ENCODE measurements around the gene RDH8. TPM values are rescaled to one million over a fixed set of nuclear protein-coding genes. Genes with fewer than 3 reads are reported as not detected.

RDH8 gene
- total RNA-seq, 5 donors from 2014 or later (not counting 1 experiment from before 2014, with no cell fraction given), result not detected

GRCh38 chr19:10068205-10068604, 54.9 kb downstream of the RDH8 start:
- Histone ChIP-seq H3K9me3 (no peaks in the 10 kb centered on the region), H3K4me1 (ENCODE audit: control insufficient read depth in 1 of 2, extremely low read depth in 1 of 2, insufficient read depth in 2 of 2, low read length in 2 of 2) (peaks cover 0 to 7% of the 10 kb centered on the region in 2 experiments), H3K4me3 (ENCODE audit: control insufficient read depth in 1 of 2, extremely low read depth in 1 of 2, low read length in 1 of 2) (no peak overlapping the region), H3K27ac (ENCODE audit: low read length) (no peak overlapping the region), H3K36me3 (ENCODE audit: control insufficient read depth in 2 of 2, extremely low read depth in 1 of 2, insufficient read depth in 1 of 2, low read length in 1 of 2) (no peaks in the 10 kb centered on the region), H3K27me3 (replicated peaks in 1 of 2; ENCODE audit: control insufficient read depth in 2 of 2, extremely low read depth in 1 of 2, insufficient read depth in 2 of 2, low read length in 1 of 2) (peaks cover 0 to 23% of the 10 kb centered on the region in 2 experiments)
- Mint-ChIP-seq H3K27me3 (peaks cover 8 to 13% of the 10 kb centered on the region in 2 donors), H3K4me3 (no peak overlapping the region), H3K4me1 (peaks cover 0 to 12% (median 7%) of the 10 kb centered on the region in 3 donors), H3K27ac (peak overlapping the region in 1 of 2 donors; percentile 41), H3K36me3 (no peaks in the 10 kb centered on the region), H3K9me3 (no peaks in the 10 kb centered on the region)
- CTCF ChIA-PET, result interaction anchor here in 1 of 2 donors (0.6 kb wide), 1 partner anchor 290 kb away, joined by 10 read pairs; no protein-coding TSS in a partner anchor
- ATAC-seq (replicated peaks in 1 of 4) (peak in 1 of 4 experiments; percentile 55), DNase-seq (no peak)
- POLR2A ChIA-PET, result no interaction called here
- WGBS (ENCODE audit: insufficient coverage), result 43% methylated on average over 4 of the region's 4 CpGs

GRCh38 chr19:10069046-10069445, 55.8 kb downstream of the RDH8 start:
- no peaks in the 10 kb centered on the region for H3K36me3 ChIP-seq (ENCODE audit: control insufficient read depth in 2 of 2, extremely low read depth in 1 of 2, insufficient read depth in 1 of 2, low read length in 1 of 2)
- no peaks in the 10 kb centered on the region for H3K36me3 Mint-ChIP-seq
- POLR2A ChIA-PET, result no interaction called here
- H3K27me3 Mint-ChIP-seq, result peaks cover 3 to 8% of the 10 kb centered on the region in 2 donors
- no peak for DNase-seq
- no peak overlapping the region for H3K27ac Mint-ChIP-seq
- H3K4me1 ChIP-seq (ENCODE audit: control insufficient read depth in 1 of 2, extremely low read depth in 1 of 2, insufficient read depth in 2 of 2, low read length in 2 of 2), result peaks cover 0 to 7% of the 10 kb centered on the region in 2 experiments
- no peak overlapping the region for H3K4me3 ChIP-seq (ENCODE audit: control insufficient read depth in 1 of 2, extremely low read depth in 1 of 2, low read length in 1 of 2)
- CTCF ChIA-PET, result no interaction called here
- no peaks in the 10 kb centered on the region for H3K9me3 ChIP-seq
- WGBS (ENCODE audit: insufficient coverage), result 85% methylated on average over 5 of the region's 6 CpGs
- no peak overlapping the region for H3K4me3 Mint-ChIP-seq
- H3K9me3 Mint-ChIP-seq, result peaks cover 0 to under 1% (median 0%) of the 10 kb centered on the region in 3 donors
- H3K4me1 Mint-ChIP-seq, result peaks cover 0 to 12% (median 7%) of the 10 kb centered on the region in 3 donors
- H3K27ac ChIP-seq (ENCODE audit: low read length), result no peak overlapping the region
- H3K27me3 ChIP-seq (replicated peaks in 1 of 2; ENCODE audit: control insufficient read depth in 2 of 2, extremely low read depth in 1 of 2, insufficient read depth in 2 of 2, low read length in 1 of 2), result peaks cover 0 to 17% of the 10 kb centered on the region in 2 experiments
- no peak for ATAC-seq (replicated peaks in 1 of 4)

GRCh38 chr19:10070730-10071446, 57.6 kb downstream of the RDH8 start:
- H3K4me3 ChIP-seq (ENCODE audit: control insufficient read depth in 1 of 2, extremely low read depth in 1 of 2, low read length in 1 of 2), result no peak overlapping the region
- peaks cover 0 to 11% of the 10 kb centered on the region in 2 experiments for H3K27me3 ChIP-seq (replicated peaks in 1 of 2; ENCODE audit: control insufficient read depth in 2 of 2, extremely low read depth in 1 of 2, insufficient read depth in 2 of 2, low read length in 1 of 2)
- 78% methylated on average over 22 of the region's 22 CpGs for WGBS (ENCODE audit: insufficient coverage)
- peaks cover 0 to 2% (median 0%) of the 10 kb centered on the region in 3 donors for H3K9me3 Mint-ChIP-seq
- H3K4me1 Mint-ChIP-seq, result peaks cover 0 to 12% (median 7%) of the 10 kb centered on the region in 3 donors
- H3K4me1 ChIP-seq (ENCODE audit: control insufficient read depth in 1 of 2, extremely low read depth in 1 of 2, insufficient read depth in 2 of 2, low read length in 2 of 2), result peaks cover 0 to 7% of the 10 kb centered on the region in 2 experiments
- no peaks in the 10 kb centered on the region for H3K9me3 ChIP-seq
- ChIA-PET CTCF (interaction anchor here in 1 of 2 donors (0.6 kb wide), 1 partner anchor 15 kb away, joined by 3 read pairs; no protein-coding TSS in a partner anchor), POLR2A (no interaction called here)
- no peak overlapping the region for H3K4me3 Mint-ChIP-seq
- no peak for ATAC-seq (replicated peaks in 1 of 4)
- H3K27ac Mint-ChIP-seq, result no peak overlapping the region
- H3K27me3 Mint-ChIP-seq, result peaks cover 4 to 5% of the 10 kb centered on the region in 2 donors
- H3K36me3 ChIP-seq (ENCODE audit: control insufficient read depth in 2 of 2, extremely low read depth in 1 of 2, insufficient read depth in 1 of 2, low read length in 1 of 2), result no peaks in the 10 kb centered on the region
- no peak overlapping the region for H3K27ac ChIP-seq (ENCODE audit: low read length)
- DNase-seq, result no peak
- no peaks in the 10 kb centered on the region for H3K36me3 Mint-ChIP-seq

Other genes starting within 250 kb of the RDH8 start
- 10 to 100 TPM; 13.7 to 19.7 (median 18.4) TPM for gene ZNF846, start 244.7 kb upstream of the RDH8 start, total RNA-seq
- gene FBXL12, start 194.4 kb upstream of the RDH8 start, total RNA-seq, result 10 to 100 TPM; 31.5 to 37.7 (median 35.0) TPM
- gene UBL5, start 185.6 kb upstream of the RDH8 start, total RNA-seq, result 100 to 1,000 TPM; 205 to 228 (median 215) TPM
- gene PIN1, start 178.2 kb upstream of the RDH8 start, total RNA-seq, result 10 to 100 TPM; 49.4 to 92.6 (median 79.4) TPM
- gene OLFM2, start 77.0 kb upstream of the RDH8 start, total RNA-seq, result 10 to 100 TPM in 3 of 5 donors, 1 to 10 TPM in 2; 6.0 to 18.0 (median 11.9) TPM
- 1 to 10 TPM in 3 of 5 donors, under 1 TPM in 2; 0.13 to 3.4 (median 2.2) TPM for gene COL5A3, start 3.0 kb upstream of the RDH8 start, total RNA-seq
- 100 to 1,000 TPM in 3 of 5 donors, 10 to 100 TPM in 2; 75.5 to 116 (median 109) TPM for gene SHFL, start 72.8 kb downstream of the RDH8 start, total RNA-seq
- gene ANGPTL6, start 89.2 kb downstream of the RDH8 start, total RNA-seq, result 1 to 10 TPM in 3 of 5 donors, under 1 TPM in 2; 0.37 to 1.7 (median 1.1) TPM
- 100 to 1,000 TPM in 3 of 5 donors, 10 to 100 TPM in 2; 89.3 to 140 (median 123) TPM for gene PPAN, start 92.9 kb downstream of the RDH8 start, total RNA-seq
- gene P2RY11, start 98.2 kb downstream of the RDH8 start, total RNA-seq, result 10 to 100 TPM; 58.8 to 75.2 (median 61.7) TPM
- 100 to 1,000 TPM; 288 to 435 (median 387) TPM for gene EIF3G, start 106.4 kb downstream of the RDH8 start, total RNA-seq
- 100 to 1,000 TPM; 199 to 245 (median 235) TPM for gene DNMT1, start 181.5 kb downstream of the RDH8 start, total RNA-seq
- gene S1PR2, start 217.8 kb downstream of the RDH8 start, total RNA-seq, result 10 to 100 TPM in 2 of 5 donors, 1 to 10 TPM in 3; 6.2 to 11.4 (median 9.8) TPM
- gene MRPL4, start 238.7 kb downstream of the RDH8 start, total RNA-seq, result 10 to 100 TPM; 32.9 to 56.6 (median 53.1) TPM

Data from T-cell (primary cell).